Activated T-cell treated with anti-CD3 and anti-CD28 coated beads, Interleukin-2, amount 50 U/mL, for 72 hours (primary cell): ENCODE data around the gene DENND1A. TPM values are rescaled to one million over a fixed set of nuclear protein-coding genes. Genes with fewer than 3 reads are reported as not detected.

Source experiments
- ATAC-seq, 2 donors: fragments of 150-1000 bp; cut with Tn5 transposase; replicated peaks in 1 of 2; 2 replicates each; pipeline ENCODE4 v1.10.0; 2021; ENCODE audit warnings: moderate library complexity in 2 of 2, mild to moderate bottlenecking in 1 of 2
- DNase-seq, 2 donors: peaks; one replicate each; pipeline ENCODE4 v3.0.0; 2021 to 2022; ENCODE audit warnings: mixed read lengths in 1 of 2
- H3K27ac Mint-ChIP-seq: one replicate; pipeline ENCODE4 v1.8.0; 2022; ENCODE audit warnings: mild to moderate bottlenecking, moderate library complexity, mixed read lengths
- H3K27me3 Mint-ChIP-seq: one replicate; pipeline ENCODE4 v1.8.0; 2022; ENCODE audit warnings: low read depth, mixed read lengths
- H3K36me3 Mint-ChIP-seq, 2 donors: one replicate each; pipeline ENCODE4 v1.8.0; 2022; ENCODE audit warnings: mixed read lengths in 2 of 2, mild to moderate bottlenecking in 1 of 2; ENCODE audit not compliant: insufficient read depth in 2 of 2
- H3K4me1 Mint-ChIP-seq: one replicate; pipeline ENCODE4 v1.8.0; 2022; ENCODE audit warnings: low read depth, mixed read lengths
- H3K4me3 Mint-ChIP-seq, 2 donors: one replicate each; pipeline ENCODE4 v1.8.0; 2022; ENCODE audit warnings: mild to moderate bottlenecking in 2 of 2, mixed read lengths in 2 of 2, moderate library complexity in 2 of 2
- H3K9me3 Mint-ChIP-seq, 2 donors: one replicate each; pipeline ENCODE4 v1.8.0; 2022; ENCODE audit warnings: mixed read lengths in 2 of 2
- total RNA-seq, 2 donors: library from RNA; stranded (reverse); gene quantifications; one replicate each; pipeline ENCODE4 v1.2.3, GENCODE V29; 2022

DENND1A gene
- total RNA-seq, 2 donors from 2014 or later, result 18.3 to 18.5 TPM

- no peak overlapping the region for H3K27ac Mint-ChIP-seq
- H3K9me3 Mint-ChIP-seq, result peaks cover 0 to 4% of the 10 kb centered on the region in 2 donors
- H3K27me3 Mint-ChIP-seq, result no peaks in the 10 kb centered on the region
- H3K4me3 Mint-ChIP-seq, result no peak overlapping the region
- H3K4me1 Mint-ChIP-seq, result no peaks in the 10 kb centered on the region
- DNase-seq (no peak), ATAC-seq (no peak)
- peaks cover 2 to 6% of the 10 kb centered on the region in 2 donors for H3K36me3 Mint-ChIP-seq
These were observed 338.6 kb downstream of the DENND1A start for GRCh38 chr9:123591283-123591682.

DNA sequence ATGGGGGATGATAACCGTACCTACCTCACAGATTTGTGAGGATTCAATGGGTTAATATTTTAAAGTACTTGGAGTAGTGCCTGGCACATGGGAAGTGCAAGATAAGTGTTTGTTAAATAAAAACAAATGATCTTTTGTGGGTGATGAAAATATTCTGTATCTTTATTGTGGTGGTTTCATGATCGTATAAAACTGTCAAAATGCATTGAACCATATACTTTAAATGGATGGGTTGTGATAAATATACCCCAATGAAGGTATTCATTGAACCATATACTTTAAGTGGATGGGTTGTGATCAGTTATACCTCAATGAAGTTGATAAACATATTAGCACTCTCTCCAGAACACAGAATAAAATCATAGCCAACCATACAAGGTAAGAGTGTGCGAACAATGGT, 339.4 kb downstream of the DENND1A start:
- ATAC-seq, result no peak
- no peak overlapping the region for H3K27ac Mint-ChIP-seq
- peaks cover 2 to 6% of the 10 kb centered on the region in 2 donors for H3K36me3 Mint-ChIP-seq
- no peak overlapping the region for H3K4me3 Mint-ChIP-seq
- peaks cover 0 to 4% of the 10 kb centered on the region in 2 donors for H3K9me3 Mint-ChIP-seq
- DNase-seq, result no peak
- no peaks in the 10 kb centered on the region for H3K4me1 Mint-ChIP-seq
- no peaks in the 10 kb centered on the region for H3K27me3 Mint-ChIP-seq

DNA sequence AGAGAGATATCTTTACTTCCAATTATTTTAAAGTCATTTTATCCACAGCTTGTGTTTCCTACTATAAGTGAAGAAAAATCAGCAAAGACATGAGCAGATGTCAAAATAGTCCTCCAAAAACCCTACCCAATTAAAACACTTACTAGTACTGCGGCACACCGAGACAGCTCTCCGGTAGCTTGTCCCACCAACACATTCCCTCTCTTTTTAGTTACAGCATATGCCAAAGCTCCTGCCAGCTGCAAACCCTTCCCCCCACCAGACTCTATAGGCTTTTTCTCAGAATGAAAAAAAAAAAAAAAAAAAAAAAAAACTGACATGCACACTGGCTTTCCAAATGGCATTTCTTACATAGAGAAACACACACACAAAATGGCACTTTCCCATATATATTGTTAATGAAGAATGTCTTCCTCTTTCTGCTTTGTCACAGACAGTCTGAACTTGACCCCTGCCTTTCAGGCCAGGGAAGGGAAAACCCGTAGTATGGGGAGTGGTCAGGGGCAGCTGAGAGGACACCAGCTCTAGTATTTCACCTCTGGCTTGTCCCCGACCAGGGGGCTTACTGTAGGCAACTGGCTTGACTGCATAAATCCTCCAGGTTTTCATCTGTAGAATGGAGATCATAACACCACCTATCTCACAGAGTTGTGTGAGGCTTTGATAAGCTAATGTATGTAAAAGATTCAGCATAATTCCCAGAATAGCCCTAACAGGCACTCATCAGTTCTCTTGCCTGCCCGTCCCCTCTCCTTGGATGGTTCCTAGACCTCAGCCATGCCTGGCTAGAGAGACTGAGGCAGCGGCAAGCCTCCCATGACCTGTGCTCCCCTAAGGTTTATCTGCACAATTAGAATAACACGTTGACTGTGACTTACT, 340.3 kb downstream of the DENND1A start:
- Mint-ChIP-seq H3K9me3 (peaks cover 0 to 4% of the 10 kb centered on the region in 2 donors), H3K36me3 (peaks cover 2 to 7% of the 10 kb centered on the region in 2 donors), H3K27ac (no peak overlapping the region), H3K4me3 (no peak overlapping the region), H3K27me3 (no peaks in the 10 kb centered on the region), H3K4me1 (no peaks in the 10 kb centered on the region)
- ATAC-seq, result no peak
- DNase-seq, result no peak

DNA sequence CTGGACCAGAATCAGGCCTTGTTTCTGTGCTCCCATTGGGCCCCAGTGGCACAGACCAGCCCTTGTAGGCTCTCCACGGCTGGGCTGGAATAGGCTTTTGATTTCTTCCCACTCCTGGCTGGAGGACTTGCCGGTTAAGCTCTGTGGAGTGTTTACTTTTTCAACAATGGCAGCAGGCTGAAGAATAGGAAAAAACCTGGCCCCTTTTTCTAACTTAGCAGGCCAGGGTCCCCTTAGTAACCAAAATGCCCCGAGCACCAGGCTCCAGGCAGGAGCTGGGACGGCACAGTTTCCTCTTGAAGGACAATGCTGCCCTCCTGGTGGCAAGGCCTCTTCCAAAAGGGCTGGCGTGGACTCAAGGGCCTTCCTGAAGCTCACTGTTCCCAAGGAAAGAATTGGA, 343.7 kb downstream of the DENND1A start:
- H3K36me3 Mint-ChIP-seq, result peaks cover 5 to 7% of the 10 kb centered on the region in 2 donors
- no peak for DNase-seq
- H3K27ac Mint-ChIP-seq, result no peak overlapping the region
- no peak overlapping the region for H3K4me3 Mint-ChIP-seq
- no peaks in the 10 kb centered on the region for H3K27me3 Mint-ChIP-seq
- peaks cover 0 to 4% of the 10 kb centered on the region in 2 donors for H3K9me3 Mint-ChIP-seq
- no peak for ATAC-seq
- H3K4me1 Mint-ChIP-seq, result no peaks in the 10 kb centered on the region

DNA sequence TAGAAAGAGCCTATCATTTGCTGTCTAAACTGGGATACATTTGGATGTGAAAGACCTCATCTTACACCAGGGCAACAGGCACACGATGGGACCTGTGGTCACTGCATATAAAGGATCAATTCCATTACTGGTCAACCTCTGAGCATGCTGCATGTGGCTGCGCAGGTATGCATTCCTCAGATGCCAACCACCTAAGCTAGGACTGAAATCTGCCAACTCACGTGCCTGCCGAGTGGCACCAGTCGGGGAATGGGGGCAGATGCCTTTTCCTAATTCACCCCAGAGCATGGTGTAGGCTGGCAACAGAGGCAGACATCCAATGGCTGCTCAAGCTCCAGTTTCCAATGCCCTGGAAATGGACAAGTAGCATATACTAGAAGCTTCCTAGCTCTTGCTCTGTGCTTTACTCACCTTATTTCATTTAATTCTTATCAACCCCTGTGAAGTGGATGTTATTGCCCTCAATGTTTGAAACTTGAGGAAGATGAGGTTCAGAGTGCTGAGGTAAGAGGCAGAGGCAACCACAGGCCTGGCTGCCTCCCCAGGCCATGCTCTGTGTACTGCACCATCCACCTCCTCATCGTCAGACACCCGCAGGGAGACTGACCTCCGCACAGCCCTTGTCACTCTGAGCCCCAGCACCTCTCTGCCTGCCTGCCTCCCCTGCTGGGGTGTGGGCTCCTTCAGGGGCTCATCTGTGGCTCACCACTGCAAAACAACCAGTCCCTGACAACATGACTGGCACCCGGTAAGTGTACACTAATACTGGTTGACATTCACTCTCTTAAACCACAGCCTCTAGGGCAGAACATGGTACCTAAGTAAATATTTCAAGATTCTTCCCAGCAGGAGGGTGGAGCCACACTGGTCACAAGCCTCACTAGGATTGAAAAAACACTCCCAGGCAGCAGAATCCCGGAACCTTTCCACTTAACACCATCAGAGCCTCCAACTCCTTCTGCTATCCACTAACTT, 345.4 kb downstream of the DENND1A start:
- Mint-ChIP-seq H3K36me3 (peaks cover 8 to 18% of the 10 kb centered on the region in 2 donors), H3K4me1 (no peaks in the 10 kb centered on the region), H3K9me3 (peaks cover 4 to 7% of the 10 kb centered on the region in 2 donors), H3K4me3 (no peak overlapping the region), H3K27me3 (no peaks in the 10 kb centered on the region), H3K27ac (no peak overlapping the region)
- DNase-seq (no peak), ATAC-seq (no peak)

DNA sequence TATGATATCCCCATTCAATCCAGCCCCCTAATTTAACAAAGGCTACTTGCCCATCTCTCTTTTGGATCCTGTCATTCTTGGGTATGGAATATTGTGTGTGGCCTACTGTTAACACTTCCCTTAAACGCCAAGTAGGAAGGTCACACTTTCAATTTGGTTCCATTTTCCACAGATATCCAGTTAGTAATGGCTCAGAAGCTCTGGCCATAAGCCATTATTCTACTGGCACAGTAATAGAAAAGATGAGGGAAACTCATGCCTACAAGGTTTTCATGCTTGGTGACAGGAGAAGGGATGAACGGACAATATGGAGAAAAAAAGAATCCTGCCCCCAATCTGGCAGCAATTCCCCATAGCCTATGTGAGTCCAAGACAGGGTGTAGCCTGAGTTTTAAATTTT, 346.3 kb downstream of the DENND1A start:
- Mint-ChIP-seq H3K27me3 (no peaks in the 10 kb centered on the region), H3K4me3 (no peak overlapping the region), H3K9me3 (peaks cover 4 to 13% of the 10 kb centered on the region in 2 donors), H3K4me1 (no peaks in the 10 kb centered on the region), H3K27ac (no peak overlapping the region), H3K36me3 (peaks cover 13 to 23% of the 10 kb centered on the region in 2 donors)
- DNase-seq (no peak), ATAC-seq (no peak)

DNA sequence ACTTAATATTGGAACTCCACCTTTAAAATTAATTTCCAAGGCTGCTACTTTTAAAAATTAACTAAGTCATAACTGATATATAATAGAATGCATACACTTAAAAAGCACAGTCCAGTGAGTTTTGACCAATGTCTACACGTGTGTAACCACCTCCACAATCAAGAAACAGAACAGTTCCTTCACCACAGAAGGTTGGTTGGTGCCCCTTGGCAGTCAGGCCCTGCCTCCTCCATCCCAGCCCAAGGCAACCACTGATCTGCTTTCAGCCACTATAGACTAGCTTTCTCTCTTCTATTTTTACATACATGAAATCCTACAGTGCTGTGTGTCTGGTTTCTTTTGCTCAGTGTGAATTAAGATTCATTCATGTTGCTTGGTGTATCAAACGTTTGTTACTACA, 358.7 kb downstream of the DENND1A start:
- H3K4me1 Mint-ChIP-seq, result peaks cover 6% of the 10 kb centered on the region
- no peak overlapping the region for H3K27ac Mint-ChIP-seq
- H3K9me3 Mint-ChIP-seq, result no peaks in the 10 kb centered on the region
- no peaks in the 10 kb centered on the region for H3K27me3 Mint-ChIP-seq
- DNase-seq (no peak), ATAC-seq (no peak)
- H3K36me3 Mint-ChIP-seq, result peaks cover 0 to 7% of the 10 kb centered on the region in 2 donors
- H3K4me3 Mint-ChIP-seq, result no peak overlapping the region

GRCh38 chr9:123568691-123569688, 360.9 kb downstream of the DENND1A start:
- Mint-ChIP-seq H3K9me3 (no peaks in the 10 kb centered on the region), H3K4me3 (no peak overlapping the region), H3K4me1 (peaks cover 7% of the 10 kb centered on the region), H3K27ac (no peak overlapping the region), H3K27me3 (no peaks in the 10 kb centered on the region), H3K36me3 (peaks cover 0 to 3% of the 10 kb centered on the region in 2 donors)
- no peak for DNase-seq
- no peak for ATAC-seq

GRCh38 chr9:123567013-123567412, 362.9 kb downstream of the DENND1A start:
- Mint-ChIP-seq H3K27me3 (no peaks in the 10 kb centered on the region), H3K9me3 (peaks cover 0 to 2% of the 10 kb centered on the region in 2 donors), H3K4me3 (no peak overlapping the region), H3K27ac (no peak overlapping the region), H3K4me1 (peaks cover 18% of the 10 kb centered on the region), H3K36me3 (peaks cover under 1 to 4% of the 10 kb centered on the region in 2 donors)
- no peak for ATAC-seq
- DNase-seq, result no peak

GRCh38 chr9:123564652-123565051, 365.3 kb downstream of the DENND1A start:
- Mint-ChIP-seq H3K27ac (no peak overlapping the region), H3K27me3 (no peaks in the 10 kb centered on the region), H3K4me1 (peaks cover 18% of the 10 kb centered on the region), H3K9me3 (peaks cover 0 to 5% of the 10 kb centered on the region in 2 donors), H3K36me3 (peaks cover 4 to 7% of the 10 kb centered on the region in 2 donors), H3K4me3 (no peak overlapping the region)
- DNase-seq (no peak), ATAC-seq (no peak)

- DNase-seq (peak; percentile 28 to 38), ATAC-seq (peak; percentile 97 to 98)
- Mint-ChIP-seq H3K27ac (no peak overlapping the region), H3K4me1 (peaks cover 18% of the 10 kb centered on the region), H3K9me3 (peaks cover 0 to 5% of the 10 kb centered on the region in 2 donors), H3K4me3 (no peak overlapping the region), H3K36me3 (peaks cover 4 to 5% of the 10 kb centered on the region in 2 donors), H3K27me3 (no peaks in the 10 kb centered on the region)
These were observed 367.0 kb downstream of the DENND1A start for GRCh38 chr9:123562844-123563346.

DNA sequence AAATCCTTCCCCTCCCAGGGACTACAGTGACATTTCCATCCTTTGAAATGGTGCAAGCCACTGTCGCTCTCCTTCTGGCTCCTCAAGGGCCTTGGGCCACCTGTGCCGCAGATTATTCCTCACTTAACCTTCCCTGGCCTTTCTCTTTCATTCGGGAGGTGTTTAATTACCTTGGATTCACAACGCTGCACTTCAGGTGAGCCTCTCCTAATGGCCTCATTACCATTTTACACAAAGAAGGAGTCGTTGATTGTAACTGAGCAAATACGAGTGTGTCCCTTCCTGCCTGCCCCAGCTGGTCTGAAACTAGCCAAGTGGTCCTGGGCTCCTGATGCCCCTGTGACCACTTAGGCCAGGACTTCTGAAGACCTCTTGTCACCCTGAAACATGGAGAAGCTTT, 368.9 kb downstream of the DENND1A start:
- H3K4me3 Mint-ChIP-seq, result no peak overlapping the region
- H3K36me3 Mint-ChIP-seq, result peaks cover 4 to 5% of the 10 kb centered on the region in 2 donors
- H3K27ac Mint-ChIP-seq, result no peak overlapping the region
- no peaks in the 10 kb centered on the region for H3K27me3 Mint-ChIP-seq
- DNase-seq (no peak), ATAC-seq (no peak)
- H3K4me1 Mint-ChIP-seq, result peaks cover 20% of the 10 kb centered on the region
- peaks cover 0 to 5% of the 10 kb centered on the region in 2 donors for H3K9me3 Mint-ChIP-seq
